Activated naive CD4-positive, alpha-beta T cell treated with anti-CD3 and anti-CD28 coated beads for 36 hours (primary cell): ENCODE measurements around the gene HPCAL1. TPM values are rescaled to one million over a fixed set of nuclear protein-coding genes. Genes with fewer than 3 reads are reported as not detected.

Source experiments
- CTCF ChIA-PET: fragments of 350-600 bp; sonication (Branson Sonifier 250); formaldehyde crosslinking; loops from one replicate; lab custom pipeline; 2021; ENCODE audit warnings: antibody characterized with exemption; lab: Charles Lee
- DNase-seq: peaks from one replicate; pipeline ENCODE4 v3.0.0-alpha.2; 2020
- H3K27ac Mint-ChIP-seq: one replicate; pipeline ENCODE4 v1.8.0; 2021; ENCODE audit warnings: mild to moderate bottlenecking, mixed read lengths
- H3K27me3 Mint-ChIP-seq: one replicate; pipeline ENCODE4 v1.8.0; 2021; ENCODE audit warnings: low read depth, mixed read lengths
- H3K36me3 Mint-ChIP-seq: one replicate; pipeline ENCODE4 v1.8.0; 2021; ENCODE audit warnings: low read depth, mixed read lengths
- H3K4me1 Mint-ChIP-seq: one replicate; pipeline ENCODE4 v1.8.0; 2021; ENCODE audit warnings: low read depth, mixed read lengths
- H3K4me3 Mint-ChIP-seq: one replicate; pipeline ENCODE4 v1.8.0; 2021; ENCODE audit warnings: mild to moderate bottlenecking, moderate library complexity, mixed read lengths
- H3K9me3 Mint-ChIP-seq: one replicate; pipeline ENCODE4 v1.8.0; 2021; ENCODE audit warnings: mixed read lengths
- intact Hi-C: fragments of 100-400 bp; cut with micrococcal nuclease; formaldehyde crosslinking; loops from one replicate; pipeline ENCODE4 v1.15.1; 2023
- total RNA-seq, 2 experiments: library from RNA; stranded (reverse); gene quantifications; one replicate each; pipeline ENCODE4 v1.2.3, GENCODE V29; 2021

The HPCAL1 gene
- total RNA-seq, 2 experiments from 2014 or later = 71.4 to 73.8 TPM

- Mint-ChIP-seq H3K4me3 (no peak overlapping the region), H3K27ac (no peak overlapping the region), H3K27me3 (no peaks in the 10 kb centered on the region), H3K9me3 (no peaks in the 10 kb centered on the region), H3K4me1 (peaks cover 78% of the 10 kb centered on the region), H3K36me3 (no peaks in the 10 kb centered on the region)
- no peak for DNase-seq
- intact Hi-C loops = no loop called here
- CTCF ChIA-PET = no interaction called here
Measured at GRCh38 chr2:10387033-10387432, 84.3 kb downstream of the HPCAL1 start.

- CTCF ChIA-PET = interaction anchor here (1.2 kb wide), 2 partner anchors 19 to 84 kb away, joined by 3 to 4 read pairs; no protein-coding TSS in a partner anchor
- intact Hi-C loops = no loop called here
- H3K9me3 Mint-ChIP-seq = no peaks in the 10 kb centered on the region
- DNase-seq = no peak
- no peak overlapping the region for H3K4me3 Mint-ChIP-seq
- peaks cover 69% of the 10 kb centered on the region for H3K4me1 Mint-ChIP-seq
- no peaks in the 10 kb centered on the region for H3K36me3 Mint-ChIP-seq
- H3K27me3 Mint-ChIP-seq = no peaks in the 10 kb centered on the region
- no peak overlapping the region for H3K27ac Mint-ChIP-seq
Measured at GRCh38 chr2:10388954-10389560, 86.4 kb downstream of the HPCAL1 start.

- Mint-ChIP-seq H3K27me3 (no peaks in the 10 kb centered on the region), H3K36me3 (no peaks in the 10 kb centered on the region), H3K27ac (no peak overlapping the region), H3K4me1 (peaks cover 68% of the 10 kb centered on the region), H3K9me3 (no peaks in the 10 kb centered on the region), H3K4me3 (no peak overlapping the region)
- intact Hi-C loops = no loop called here
- CTCF ChIA-PET = interaction anchor here (1.2 kb wide), 2 partner anchors 18 to 85 kb away, joined by 3 to 4 read pairs; no protein-coding TSS in a partner anchor
- no peak for DNase-seq
Measured at GRCh38 chr2:10389573-10389972, 86.9 kb downstream of the HPCAL1 start.

- no peaks in the 10 kb centered on the region for H3K36me3 Mint-ChIP-seq
- no peak overlapping the region for H3K4me3 Mint-ChIP-seq
- no peaks in the 10 kb centered on the region for H3K27me3 Mint-ChIP-seq
- H3K27ac Mint-ChIP-seq = no peak overlapping the region
- intact Hi-C loops = no loop called here
- H3K4me1 Mint-ChIP-seq = peaks cover 65% of the 10 kb centered on the region
- DNase-seq = no peak
- no peaks in the 10 kb centered on the region for H3K9me3 Mint-ChIP-seq
- CTCF ChIA-PET = interaction anchor here (0.9 to 1.2 kb wide), 2 partner anchors 18 to 86 kb away, joined by 3 to 4 read pairs; no protein-coding TSS in a partner anchor
Measured at GRCh38 chr2:10390369-10390801, 87.7 kb downstream of the HPCAL1 start.

GRCh38 chr2:10392100-10392499, 89.4 kb downstream of the HPCAL1 start:
- H3K27ac Mint-ChIP-seq = no peak overlapping the region
- no peaks in the 10 kb centered on the region for H3K9me3 Mint-ChIP-seq
- no peak overlapping the region for H3K4me3 Mint-ChIP-seq
- no peaks in the 10 kb centered on the region for H3K27me3 Mint-ChIP-seq
- peaks cover 54% of the 10 kb centered on the region for H3K4me1 Mint-ChIP-seq
- DNase-seq = no peak
- intact Hi-C loops = no loop called here
- CTCF ChIA-PET = interaction anchor here (0.8 to 4.0 kb wide), 2 partner anchors 17 to 25 kb away, joined by 3 to 17 read pairs; no protein-coding TSS in a partner anchor
- H3K36me3 Mint-ChIP-seq = no peaks in the 10 kb centered on the region

- no peak overlapping the region for H3K27ac Mint-ChIP-seq
- CTCF ChIA-PET = interaction anchor here (0.8 to 4.0 kb wide), 2 partner anchors 16 to 25 kb away, joined by 3 to 17 read pairs; no protein-coding TSS in a partner anchor
- no peaks in the 10 kb centered on the region for H3K36me3 Mint-ChIP-seq
- H3K4me3 Mint-ChIP-seq = no peak overlapping the region
- no peaks in the 10 kb centered on the region for H3K9me3 Mint-ChIP-seq
- no peak for DNase-seq
- H3K4me1 Mint-ChIP-seq = peaks cover 51% of the 10 kb centered on the region
- intact Hi-C loops = no loop called here
- H3K27me3 Mint-ChIP-seq = no peaks in the 10 kb centered on the region
Measured at GRCh38 chr2:10392548-10392947, 89.8 kb downstream of the HPCAL1 start.

- DNase-seq = no peak
- CTCF ChIA-PET = interaction anchor here (0.6 to 4.0 kb wide), 3 partner anchors 16 to 24 kb away, joined by 3 to 17 read pairs (median 3); no protein-coding TSS in a partner anchor
- Mint-ChIP-seq H3K9me3 (no peaks in the 10 kb centered on the region), H3K27ac (no peak overlapping the region), H3K27me3 (no peaks in the 10 kb centered on the region), H3K4me3 (no peak overlapping the region), H3K4me1 (peaks cover 45% of the 10 kb centered on the region), H3K36me3 (no peaks in the 10 kb centered on the region)
- intact Hi-C loops = no loop called here
Measured at GRCh38 chr2:10392951-10393639, 90.4 kb downstream of the HPCAL1 start.

GRCh38 chr2:10393640-10393982, 90.9 kb downstream of the HPCAL1 start:
- CTCF ChIA-PET = interaction anchor here (0.6 to 4.0 kb wide), 3 partner anchors 15 to 123 kb away, joined by 3 to 17 read pairs (median 3); no protein-coding TSS in a partner anchor
- Mint-ChIP-seq H3K27me3 (no peaks in the 10 kb centered on the region), H3K4me3 (no peak overlapping the region), H3K4me1 (peaks cover 42% of the 10 kb centered on the region), H3K9me3 (no peaks in the 10 kb centered on the region), H3K36me3 (no peaks in the 10 kb centered on the region), H3K27ac (no peak overlapping the region)
- DNase-seq = no peak
- intact Hi-C loops = no loop called here

- peaks cover 4% of the 10 kb centered on the region for H3K36me3 Mint-ChIP-seq
- H3K27ac Mint-ChIP-seq = no peak overlapping the region
- no peak overlapping the region for H3K4me3 Mint-ChIP-seq
- H3K4me1 Mint-ChIP-seq = peaks cover 37% of the 10 kb centered on the region
- no peaks in the 10 kb centered on the region for H3K9me3 Mint-ChIP-seq
- intact Hi-C loops = no loop called here
- DNase-seq = no peak
- CTCF ChIA-PET = no interaction called here
- H3K27me3 Mint-ChIP-seq = no peaks in the 10 kb centered on the region
Measured at GRCh38 chr2:10395893-10396292, 93.2 kb downstream of the HPCAL1 start.

GRCh38 chr2:10396464-10396863, 93.8 kb downstream of the HPCAL1 start:
- Mint-ChIP-seq H3K4me1 (peaks cover 39% of the 10 kb centered on the region), H3K27ac (no peak overlapping the region), H3K36me3 (peaks cover 4% of the 10 kb centered on the region), H3K9me3 (no peaks in the 10 kb centered on the region), H3K4me3 (no peak overlapping the region), H3K27me3 (no peaks in the 10 kb centered on the region)
- intact Hi-C loops = no loop called here
- no peak for DNase-seq
- CTCF ChIA-PET = no interaction called here

- no peak overlapping the region for H3K4me3 Mint-ChIP-seq
- CTCF ChIA-PET = no interaction called here
- H3K9me3 Mint-ChIP-seq = no peaks in the 10 kb centered on the region
- H3K4me1 Mint-ChIP-seq = peaks cover 44% of the 10 kb centered on the region
- no peak overlapping the region for H3K27ac Mint-ChIP-seq
- no peak for DNase-seq
- H3K36me3 Mint-ChIP-seq = peaks cover 4% of the 10 kb centered on the region
- no peaks in the 10 kb centered on the region for H3K27me3 Mint-ChIP-seq
- intact Hi-C loops = no loop called here
Measured at GRCh38 chr2:10397297-10397875, 94.7 kb downstream of the HPCAL1 start.

- no peak overlapping the region for H3K27ac Mint-ChIP-seq
- CTCF ChIA-PET = no interaction called here
Measured at GRCh38 chr2:10397878-10398277, 95.2 kb downstream of the HPCAL1 start.

More at GRCh38 chr2:10397878-10398277, 95.2 kb downstream of the HPCAL1 start:
- no peaks in the 10 kb centered on the region for H3K27me3 Mint-ChIP-seq
- peaks cover 4% of the 10 kb centered on the region for H3K36me3 Mint-ChIP-seq
- no peak for DNase-seq
- no peak overlapping the region for H3K4me3 Mint-ChIP-seq
- no peaks in the 10 kb centered on the region for H3K9me3 Mint-ChIP-seq
- intact Hi-C loops = no loop called here
- peaks cover 45% of the 10 kb centered on the region for H3K4me1 Mint-ChIP-seq
